GM12878 (cell line): Measurements from ENCODE around the gene ATF4. TPM values are rescaled to one million over a fixed set of nuclear protein-coding genes. Genes with fewer than 3 reads are reported as not detected.
A peak's percentile ranks its signal among the peaks of the same experiment; 100 is the strongest.

Source experiments
- BMI1 ChIP-seq: fragments of 450-650 bp; IDR thresholded peaks from 2 replicates; pipeline ENCODE4 v1.6.1; 2016; ENCODE audit warnings: mild to moderate bottlenecking, moderate library complexity, borderline replicate concordance
- CBX5 ChIP-seq: sonication (generic); IDR thresholded peaks from 2 replicates; pipeline ENCODE4 v1.6.1; 2016; ENCODE audit warnings: low read depth, moderate library complexity, mild to moderate bottlenecking, inconsistent platforms
- CHD1 ChIP-seq: IDR thresholded peaks from 2 replicates; pipeline ENCODE4 v1.6.1; 2012; ENCODE audit warnings: low read depth, low read length, improper control_type of control experiment
- CHD4 ChIP-seq: fragments of 200-600 bp; sonication (generic); IDR thresholded peaks from 2 replicates; pipeline ENCODE4 v1.6.1; 2016; ENCODE audit warnings: mild to moderate bottlenecking
- FOS ChIP-seq: IDR thresholded peaks from 3 replicates; pipeline ENCODE4 v1.6.1; 2011; ENCODE audit warnings: borderline replicate concordance; ENCODE audit not compliant: insufficient read length; ENCODE audit errors: extremely low read depth
- HDAC2 ChIP-seq: fragments of 200-600 bp; sonication (generic); IDR thresholded peaks from 2 replicates; pipeline ENCODE4 v1.6.1; 2017
- IRF4 ChIP-seq: IDR thresholded peaks from 2 replicates; pipeline ENCODE4 v1.6.1; 2011; ENCODE audit warnings: low read depth, low read length
- MYC ChIP-seq: IDR thresholded peaks from 2 replicates; pipeline ENCODE4 v1.6.1; 2011; ENCODE audit warnings: mild to moderate bottlenecking, low read length, moderate library complexity, inconsistent platforms; ENCODE audit not compliant: insufficient read depth, insufficient replicate concordance, insufficient read length, severe bottlenecking
- NFYA ChIP-seq: IDR thresholded peaks from 2 replicates; pipeline ENCODE4 v1.6.1; 2011; ENCODE audit warnings: low read depth, mild to moderate bottlenecking, low read length, improper control_type of control experiment, borderline replicate concordance
- PAX8 ChIP-seq: fragments of 450-650 bp; IDR thresholded peaks from 2 replicates; pipeline ENCODE4 v1.6.1; 2017; ENCODE audit warnings: mild to moderate bottlenecking, moderate library complexity
- POU2F2 ChIP-seq: IDR thresholded peaks from 3 replicates; pipeline ENCODE4 v1.6.1; 2011; ENCODE audit warnings: low read depth, mild to moderate bottlenecking, low read length, borderline replicate concordance
- SREBF2 ChIP-seq: IDR thresholded peaks from 2 replicates; pipeline ENCODE4 v1.6.1; 2012; ENCODE audit warnings: mild to moderate bottlenecking, low read length
- TCF3 ChIP-seq: IDR thresholded peaks from 2 replicates; pipeline ENCODE4 v1.6.1; 2012; ENCODE audit warnings: low read depth, mild to moderate bottlenecking, low read length, borderline replicate concordance; ENCODE audit not compliant: insufficient read depth
- YY1 ChIP-seq: IDR thresholded peaks from 2 replicates; pipeline ENCODE4 v1.6.1; 2011; ENCODE audit warnings: low read depth, mild to moderate bottlenecking, low read length
- polyA plus RNA-seq, 11 experiments: library from polyadenylated mRNA; depleted of rRNA in 4 of 11; unstranded in 6 of 11; stranded (reverse) in 5 of 11; fragments of >200 nt; fragmentation: Nextera tagmentation in 4 of 11; fragmentation: Illumina TruSeq in 1 of 11; extraction: Ambion mirVana in 4 of 11; extraction: Trizol in 1 of 11; gene quantifications; 1 replicate in 1 of 11; 2 replicates in 10 of 11; pipeline versions ENCODE4 v1.2.1 to v1.2.3, GENCODE V29; 2011 to 2016; ENCODE audit warnings: inconsistent platforms in 2 of 11, missing spikeins in 2 of 11, low read depth in 1 of 11
- total RNA-seq, 4 experiments: library from RNA; depleted of rRNA in 3 of 4; stranded (reverse); fragments of >200 nt in 3 of 4; fragmentation: Illumina TruSeq in 1 of 4; extraction: Trizol in 1 of 4; gene quantifications; 2 replicates each; pipeline versions ENCODE4 v1.2.1 to v1.2.3, GENCODE V29; 2013 to 2021
- TF ChIP-seq, protein P1 (sequence below): fragments of 450-650 bp; IDR thresholded peaks from 2 replicates; pipeline ENCODE4 v1.6.1; 2018; ENCODE audit warnings: borderline replicate concordance, mild to moderate bottlenecking; ENCODE audit not compliant: partially characterized antibody
- TF ChIP-seq, protein P2 (sequence below): IDR thresholded peaks from 2 replicates; pipeline ENCODE4 v1.6.1; 2012; ENCODE audit warnings: mild to moderate bottlenecking, low read depth, low read length
- TF ChIP-seq, protein P3 (sequence below): fragments of 450-650 bp; IDR thresholded peaks from 2 replicates; pipeline ENCODE4 v1.6.1; 2017; ENCODE audit warnings: mild to moderate bottlenecking, low read depth, inconsistent platforms; ENCODE audit not compliant: poor library complexity, severe bottlenecking
- TF ChIP-seq, protein P4 (sequence below), 3 experiments: IDR thresholded peaks in 2 of 3; conservative IDR thresholded peaks in 1 of 3; 2 replicates each; pipeline ENCODE4 v1.5.1; 2011; ENCODE audit warnings: low read depth in 3 of 3, low read length in 3 of 3, mild to moderate bottlenecking in 3 of 3, control low read depth in 2 of 3, moderate library complexity in 2 of 3, inconsistent platforms in 1 of 3, mixed read lengths in 1 of 3; ENCODE audit not compliant: control insufficient read depth in 2 of 3, insufficient read depth in 1 of 3; ENCODE audit errors: extremely low read depth in 1 of 3

Gene ATF4
- total and polyA plus RNA-seq, 10 of the 15 experiments (the other 5 are each of a cell fraction or from before 2014, with no cell fraction given), result 88.3 to 605 (median 320) TPM

DNA sequence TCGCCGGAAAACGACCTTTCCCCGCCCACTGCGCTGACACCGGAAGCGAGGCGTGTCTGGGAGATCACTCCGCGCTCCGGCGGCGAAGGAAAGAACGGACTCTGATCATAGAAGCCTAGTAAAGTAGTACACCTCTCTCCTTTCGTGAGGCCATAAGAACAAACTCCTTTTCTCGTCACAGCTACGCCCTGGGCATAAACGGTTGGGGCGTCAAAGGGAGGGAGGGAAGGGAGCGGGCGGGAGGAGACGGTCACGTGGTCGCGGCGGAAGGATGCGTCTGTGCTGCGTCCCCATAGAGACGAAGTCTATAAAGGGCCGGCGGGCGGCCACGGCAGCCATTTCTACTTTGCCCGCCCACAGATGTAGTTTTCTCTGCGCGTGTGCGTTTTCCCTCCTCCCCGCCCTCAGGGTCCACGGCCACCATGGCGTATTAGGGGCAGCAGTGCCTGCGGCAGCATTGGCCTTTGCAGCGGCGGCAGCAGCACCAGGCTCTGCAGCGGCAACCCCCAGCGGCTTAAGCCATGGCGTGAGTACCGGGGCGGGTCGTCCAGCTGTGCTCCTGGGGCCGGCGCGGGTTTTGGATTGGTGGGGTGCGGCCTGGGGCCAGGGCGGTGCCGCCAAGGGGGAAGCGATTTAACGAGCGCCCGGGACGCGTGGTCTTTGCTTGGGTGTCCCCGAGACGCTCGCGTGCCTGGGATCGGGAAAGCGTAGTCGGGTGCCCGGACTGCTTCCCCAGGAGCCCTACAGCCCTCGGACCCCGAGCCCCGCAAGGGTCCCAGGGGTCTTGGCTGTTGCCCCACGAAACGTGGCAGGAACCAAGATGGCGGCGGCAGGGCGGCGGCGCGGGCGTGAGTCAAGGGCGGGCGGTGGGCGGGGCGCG lies at the start of gene ATF4 (continued):
- TF ChIP-seq MYC, result no peak
- TF ChIP-seq CBX5, result no peak
- TF ChIP-seq SREBF2, result 0 out of 2 replicates have a peak, but pooled peaks have one; percentile 15
- TF ChIP-seq FOS, result no peak
- peak; percentile 88; the same call in 1 of the 2 replicates for TF ChIP-seq PAX8
- peak; percentile 96 for TF ChIP-seq POU2F2
- TF ChIP-seq HDAC2, result no peak
- TF ChIP-seq IRF4, result 0 out of 2 replicates have a peak, but pooled peaks have one; percentile 8
- no peak for TF ChIP-seq NFYA
- TF ChIP-seq, protein P1, sequence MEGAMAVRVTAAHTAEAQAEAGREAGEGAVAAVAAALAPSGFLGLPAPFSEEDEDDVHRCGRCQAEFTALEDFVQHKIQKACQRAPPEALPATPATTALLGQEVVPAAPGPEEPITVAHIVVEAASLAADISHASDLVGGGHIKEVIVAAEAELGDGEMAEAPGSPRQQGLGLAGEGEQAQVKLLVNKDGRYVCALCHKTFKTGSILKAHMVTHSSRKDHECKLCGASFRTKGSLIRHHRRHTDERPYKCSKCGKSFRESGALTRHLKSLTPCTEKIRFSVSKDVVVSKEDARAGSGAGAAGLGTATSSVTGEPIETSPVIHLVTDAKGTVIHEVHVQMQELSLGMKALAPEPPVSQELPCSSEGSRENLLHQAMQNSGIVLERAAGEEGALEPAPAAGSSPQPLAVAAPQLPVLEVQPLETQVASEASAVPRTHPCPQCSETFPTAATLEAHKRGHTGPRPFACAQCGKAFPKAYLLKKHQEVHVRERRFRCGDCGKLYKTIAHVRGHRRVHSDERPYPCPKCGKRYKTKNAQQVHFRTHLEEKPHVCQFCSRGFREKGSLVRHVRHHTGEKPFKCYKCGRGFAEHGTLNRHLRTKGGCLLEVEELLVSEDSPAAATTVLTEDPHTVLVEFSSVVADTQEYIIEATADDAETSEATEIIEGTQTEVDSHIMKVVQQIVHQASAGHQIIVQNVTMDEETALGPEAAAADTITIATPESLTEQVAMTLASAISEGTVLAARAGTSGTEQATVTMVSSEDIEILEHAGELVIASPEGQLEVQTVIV, result peak; percentile 65
- TF ChIP-seq YY1, result peak; percentile 98
- TF ChIP-seq CHD4, result no peak
- TF ChIP-seq, protein P2, sequence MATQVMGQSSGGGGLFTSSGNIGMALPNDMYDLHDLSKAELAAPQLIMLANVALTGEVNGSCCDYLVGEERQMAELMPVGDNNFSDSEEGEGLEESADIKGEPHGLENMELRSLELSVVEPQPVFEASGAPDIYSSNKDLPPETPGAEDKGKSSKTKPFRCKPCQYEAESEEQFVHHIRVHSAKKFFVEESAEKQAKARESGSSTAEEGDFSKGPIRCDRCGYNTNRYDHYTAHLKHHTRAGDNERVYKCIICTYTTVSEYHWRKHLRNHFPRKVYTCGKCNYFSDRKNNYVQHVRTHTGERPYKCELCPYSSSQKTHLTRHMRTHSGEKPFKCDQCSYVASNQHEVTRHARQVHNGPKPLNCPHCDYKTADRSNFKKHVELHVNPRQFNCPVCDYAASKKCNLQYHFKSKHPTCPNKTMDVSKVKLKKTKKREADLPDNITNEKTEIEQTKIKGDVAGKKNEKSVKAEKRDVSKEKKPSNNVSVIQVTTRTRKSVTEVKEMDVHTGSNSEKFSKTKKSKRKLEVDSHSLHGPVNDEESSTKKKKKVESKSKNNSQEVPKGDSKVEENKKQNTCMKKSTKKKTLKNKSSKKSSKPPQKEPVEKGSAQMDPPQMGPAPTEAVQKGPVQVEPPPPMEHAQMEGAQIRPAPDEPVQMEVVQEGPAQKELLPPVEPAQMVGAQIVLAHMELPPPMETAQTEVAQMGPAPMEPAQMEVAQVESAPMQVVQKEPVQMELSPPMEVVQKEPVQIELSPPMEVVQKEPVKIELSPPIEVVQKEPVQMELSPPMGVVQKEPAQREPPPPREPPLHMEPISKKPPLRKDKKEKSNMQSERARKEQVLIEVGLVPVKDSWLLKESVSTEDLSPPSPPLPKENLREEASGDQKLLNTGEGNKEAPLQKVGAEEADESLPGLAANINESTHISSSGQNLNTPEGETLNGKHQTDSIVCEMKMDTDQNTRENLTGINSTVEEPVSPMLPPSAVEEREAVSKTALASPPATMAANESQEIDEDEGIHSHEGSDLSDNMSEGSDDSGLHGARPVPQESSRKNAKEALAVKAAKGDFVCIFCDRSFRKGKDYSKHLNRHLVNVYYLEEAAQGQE, result peak; percentile 37; the same call in 1 of the 2 replicates
- TF ChIP-seq, protein P3, sequence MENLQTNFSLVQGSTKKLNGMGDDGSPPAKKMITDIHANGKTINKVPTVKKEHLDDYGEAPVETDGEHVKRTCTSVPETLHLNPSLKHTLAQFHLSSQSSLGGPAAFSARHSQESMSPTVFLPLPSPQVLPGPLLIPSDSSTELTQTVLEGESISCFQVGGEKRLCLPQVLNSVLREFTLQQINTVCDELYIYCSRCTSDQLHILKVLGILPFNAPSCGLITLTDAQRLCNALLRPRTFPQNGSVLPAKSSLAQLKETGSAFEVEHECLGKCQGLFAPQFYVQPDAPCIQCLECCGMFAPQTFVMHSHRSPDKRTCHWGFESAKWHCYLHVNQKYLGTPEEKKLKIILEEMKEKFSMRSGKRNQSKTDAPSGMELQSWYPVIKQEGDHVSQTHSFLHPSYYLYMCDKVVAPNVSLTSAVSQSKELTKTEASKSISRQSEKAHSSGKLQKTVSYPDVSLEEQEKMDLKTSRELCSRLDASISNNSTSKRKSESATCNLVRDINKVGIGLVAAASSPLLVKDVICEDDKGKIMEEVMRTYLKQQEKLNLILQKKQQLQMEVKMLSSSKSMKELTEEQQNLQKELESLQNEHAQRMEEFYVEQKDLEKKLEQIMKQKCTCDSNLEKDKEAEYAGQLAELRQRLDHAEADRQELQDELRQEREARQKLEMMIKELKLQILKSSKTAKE, result peak; percentile 85
- TF ChIP-seq TCF3, result peak; percentile 79; the same call in 1 of the 2 replicates
- peak; percentile 95 for TF ChIP-seq CHD1
- 0 out of 2 replicates have a peak, but pooled peaks have one; percentile 50 for TF ChIP-seq BMI1
- TF ChIP-seq, protein P4, sequence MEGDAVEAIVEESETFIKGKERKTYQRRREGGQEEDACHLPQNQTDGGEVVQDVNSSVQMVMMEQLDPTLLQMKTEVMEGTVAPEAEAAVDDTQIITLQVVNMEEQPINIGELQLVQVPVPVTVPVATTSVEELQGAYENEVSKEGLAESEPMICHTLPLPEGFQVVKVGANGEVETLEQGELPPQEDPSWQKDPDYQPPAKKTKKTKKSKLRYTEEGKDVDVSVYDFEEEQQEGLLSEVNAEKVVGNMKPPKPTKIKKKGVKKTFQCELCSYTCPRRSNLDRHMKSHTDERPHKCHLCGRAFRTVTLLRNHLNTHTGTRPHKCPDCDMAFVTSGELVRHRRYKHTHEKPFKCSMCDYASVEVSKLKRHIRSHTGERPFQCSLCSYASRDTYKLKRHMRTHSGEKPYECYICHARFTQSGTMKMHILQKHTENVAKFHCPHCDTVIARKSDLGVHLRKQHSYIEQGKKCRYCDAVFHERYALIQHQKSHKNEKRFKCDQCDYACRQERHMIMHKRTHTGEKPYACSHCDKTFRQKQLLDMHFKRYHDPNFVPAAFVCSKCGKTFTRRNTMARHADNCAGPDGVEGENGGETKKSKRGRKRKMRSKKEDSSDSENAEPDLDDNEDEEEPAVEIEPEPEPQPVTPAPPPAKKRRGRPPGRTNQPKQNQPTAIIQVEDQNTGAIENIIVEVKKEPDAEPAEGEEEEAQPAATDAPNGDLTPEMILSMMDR (IDR thresholded peaks at IDR 0.05 in 2 of 3, conservative IDR thresholded peaks at IDR 0.05 in 1 of 3; ENCODE audit: control insufficient read depth in 2 of 3, extremely low read depth in 1 of 3, insufficient read depth in 1 of 3, low read depth in 3 of 3, low read length in 3 of 3), result no peak
